ENCODE measurements around the gene BGN. TPM values are rescaled to one million over a fixed set of nuclear protein-coding genes. Genes with fewer than 3 reads are reported as not detected.

BGN gene
- total RNA-seq, 1 experiment from 2014 or later = 1.2 TPM

- Histone ChIP-seq H3K4me2 (ENCODE audit: insufficient read depth, insufficient read length, low read length) (no peak overlapping the region), H4K91ac (ENCODE audit: insufficient read length, low read depth, low read length) (no peak overlapping the region), H3K27me3 (ENCODE audit: insufficient read depth, low read length) (peaks cover 3% of the 10 kb centered on the region), H3K9me3 (ENCODE audit: control insufficient read depth, low read depth, low read length) (peaks cover 21% of the 10 kb centered on the region), H2BK15ac (ENCODE audit: low read depth, low read length) (no peak overlapping the region), H2AK5ac (ENCODE audit: insufficient read length, low read length) (no peak overlapping the region), H4K20me1 (ENCODE audit: control insufficient read depth, insufficient read depth, insufficient read length) (no peaks in the 10 kb centered on the region), H3K79me1 (ENCODE audit: insufficient read depth, low read depth, low read length, poor library complexity, severe bottlenecking) (no peaks in the 10 kb centered on the region), H2BK120ac (ENCODE audit: low read depth, low read length, poor library complexity, severe bottlenecking) (no peak overlapping the region), H3K23ac (ENCODE audit: insufficient read length, low read depth, low read length) (no peak overlapping the region), H3K27ac (ENCODE audit: insufficient read length, low read depth, low read length) (no peak overlapping the region), H2BK5ac (ENCODE audit: insufficient read length, low read length) (no peak overlapping the region), H3K4ac (ENCODE audit: low read depth, low read length) (no peak overlapping the region), H3K4me1 (ENCODE audit: insufficient read depth, low read length) (no peaks in the 10 kb centered on the region; the same call in 1 of the 2 replicates), H3T11ph (ENCODE audit: low read length) (no peak overlapping the region), H2BK12ac (ENCODE audit: insufficient read length, low read depth, low read length) (no peak overlapping the region), H4K5ac (ENCODE audit: insufficient read length, low read depth, low read length) (no peak overlapping the region), H3K79me2 (ENCODE audit: insufficient read depth, low read length) (no peaks in the 10 kb centered on the region), H3K14ac (ENCODE audit: insufficient read depth, low read length) (no peak overlapping the region), H3K23me2 (ENCODE audit: insufficient read length, low read depth, low read length, poor library complexity, severe bottlenecking) (no peaks in the 10 kb centered on the region), H3K18ac (ENCODE audit: insufficient read length, low read depth, low read length) (no peak overlapping the region), H3K56ac (ENCODE audit: insufficient read length, low read depth, low read length) (no peak overlapping the region), H2BK20ac (ENCODE audit: low read depth, low read length, poor library complexity, severe bottlenecking) (no peak overlapping the region), H4K8ac (replicated peaks; ENCODE audit: insufficient read length, low read depth, low read length) (no peak overlapping the region), H3K9ac (ENCODE audit: extremely low read depth, insufficient read length, low read length) (no peak overlapping the region), H2AFZ (ENCODE audit: low read length) (no peak overlapping the region)
- DNase-seq = no peak
- H3K9me3 Mint-ChIP-seq = peaks cover 34 to 52% of the 10 kb centered on the region in 2 experiments
- TF ChIP-seq, protein P1, sequence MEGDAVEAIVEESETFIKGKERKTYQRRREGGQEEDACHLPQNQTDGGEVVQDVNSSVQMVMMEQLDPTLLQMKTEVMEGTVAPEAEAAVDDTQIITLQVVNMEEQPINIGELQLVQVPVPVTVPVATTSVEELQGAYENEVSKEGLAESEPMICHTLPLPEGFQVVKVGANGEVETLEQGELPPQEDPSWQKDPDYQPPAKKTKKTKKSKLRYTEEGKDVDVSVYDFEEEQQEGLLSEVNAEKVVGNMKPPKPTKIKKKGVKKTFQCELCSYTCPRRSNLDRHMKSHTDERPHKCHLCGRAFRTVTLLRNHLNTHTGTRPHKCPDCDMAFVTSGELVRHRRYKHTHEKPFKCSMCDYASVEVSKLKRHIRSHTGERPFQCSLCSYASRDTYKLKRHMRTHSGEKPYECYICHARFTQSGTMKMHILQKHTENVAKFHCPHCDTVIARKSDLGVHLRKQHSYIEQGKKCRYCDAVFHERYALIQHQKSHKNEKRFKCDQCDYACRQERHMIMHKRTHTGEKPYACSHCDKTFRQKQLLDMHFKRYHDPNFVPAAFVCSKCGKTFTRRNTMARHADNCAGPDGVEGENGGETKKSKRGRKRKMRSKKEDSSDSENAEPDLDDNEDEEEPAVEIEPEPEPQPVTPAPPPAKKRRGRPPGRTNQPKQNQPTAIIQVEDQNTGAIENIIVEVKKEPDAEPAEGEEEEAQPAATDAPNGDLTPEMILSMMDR (conservative IDR thresholded peaks at IDR 0.05) = no peak
- WGBS (ENCODE audit: extremely low coverage, insufficient read length, low lambda C conversion rate) = no CpG with 5 or more reads among the region's 11 CpGs
- peaks cover 2% of the 10 kb centered on the region in 2 experiments; a peak in 3 of 4 replicates for H3K4me1 Mint-ChIP-seq
- no peak overlapping the region for H3K4me3 Mint-ChIP-seq
- H3K27me3 Mint-ChIP-seq (ENCODE audit: low read depth) = peaks cover 31% of the 10 kb centered on the region
- H3K36me3 Mint-ChIP-seq (ENCODE audit: insufficient read depth in 1 of 3, low read depth in 3 of 3) = peaks cover 0 to 5% (median 3%) of the 10 kb centered on the region in 3 experiments; a peak in 3 of 7 replicates
- no peak overlapping the region for H3K27ac Mint-ChIP-seq
Measured at GRCh38 chrX:153477364-153477857, 17.4 kb upstream of the BGN start.
